ENCODE data around the gene SLIRP. TPM values are rescaled to one million over a fixed set of nuclear protein-coding genes. Genes with fewer than 3 reads are reported as not detected.

Gene SLIRP
- total RNA-seq, 1 donor from 2014 or later = 58.0 TPM

- DNase-seq (no peak), ATAC-seq (no peak)
- no peaks in the 10 kb centered on the region for H3K27me3 ChIP-seq (ENCODE audit: low read depth)
- no peak for TF ChIP-seq CTCF (IDR thresholded peaks at IDR 0.05)
- H3K9me3 ChIP-seq = no peaks in the 10 kb centered on the region
- no peaks in the 10 kb centered on the region for H3K4me1 ChIP-seq
- intact Hi-C loops (cut with DNase I) = no loop called here
- peaks cover 100% of the 10 kb centered on the region for H3K36me3 ChIP-seq
- no peak overlapping the region for H3K4me3 ChIP-seq
- no peak overlapping the region for H3K27ac ChIP-seq
These were observed 9.9 kb downstream of the SLIRP start for GRCh38 chr14:77717608-77718305.

- no peak for TF ChIP-seq CTCF (IDR thresholded peaks at IDR 0.05)
- Histone ChIP-seq H3K4me1 (no peaks in the 10 kb centered on the region), H3K27me3 (ENCODE audit: low read depth) (no peaks in the 10 kb centered on the region), H3K36me3 (peaks cover 100% of the 10 kb centered on the region), H3K4me3 (no peak overlapping the region), H3K9me3 (no peaks in the 10 kb centered on the region), H3K27ac (no peak overlapping the region)
- ATAC-seq (no peak), DNase-seq (no peak)
- intact Hi-C loops (cut with DNase I) = no loop called here
These were observed 13.5 kb downstream of the SLIRP start for GRCh38 chr14:77721437-77721836.

GRCh38 chr14:77722301-77722700, 14.4 kb downstream of the SLIRP start:
- Histone ChIP-seq H3K36me3 (peaks cover 100% of the 10 kb centered on the region), H3K27me3 (ENCODE audit: low read depth) (no peaks in the 10 kb centered on the region), H3K4me1 (no peaks in the 10 kb centered on the region), H3K9me3 (no peaks in the 10 kb centered on the region), H3K4me3 (no peak overlapping the region), H3K27ac (no peak overlapping the region)
- no peak for TF ChIP-seq CTCF (IDR thresholded peaks at IDR 0.05)
- no peak for DNase-seq
- no peak for ATAC-seq
- intact Hi-C loops (cut with DNase I) = no loop called here

GRCh38 chr14:77730976-77731497, 23.1 kb downstream of the SLIRP start:
- no peaks in the 10 kb centered on the region for H3K27me3 ChIP-seq (ENCODE audit: low read depth)
- H3K36me3 ChIP-seq = peaks cover 100% of the 10 kb centered on the region
- no peak for TF ChIP-seq CTCF (IDR thresholded peaks at IDR 0.05)
- no peak for ATAC-seq
- intact Hi-C loops (cut with DNase I) = no loop called here
- no peak overlapping the region for H3K4me3 ChIP-seq
- no peaks in the 10 kb centered on the region for H3K9me3 ChIP-seq
- DNase-seq = no peak
- H3K27ac ChIP-seq = no peak overlapping the region
- no peaks in the 10 kb centered on the region for H3K4me1 ChIP-seq

- TF ChIP-seq CTCF (IDR thresholded peaks at IDR 0.05) = no peak
- H3K4me1 ChIP-seq = peaks cover 13% of the 10 kb centered on the region
- no peaks in the 10 kb centered on the region for H3K9me3 ChIP-seq
- DNase-seq = no peak
- no peak overlapping the region for H3K4me3 ChIP-seq
- H3K27ac ChIP-seq = no peak overlapping the region
- no peaks in the 10 kb centered on the region for H3K27me3 ChIP-seq (ENCODE audit: low read depth)
- ATAC-seq = no peak
- H3K36me3 ChIP-seq = peaks cover 91% of the 10 kb centered on the region
- intact Hi-C loops (cut with DNase I) = no loop called here
These were observed 30.8 kb downstream of the SLIRP start for GRCh38 chr14:77738559-77739250.

All from lower lobe of right lung (tissue), 2 donors.